Panc1 (cell line): ENCODE data around the gene BMP7.

ENCODE experiments used
- SIN3A ChIP-seq: IDR thresholded peaks from 2 replicates; pipeline ENCODE4 v1.6.1; 2012; ENCODE audit warnings: low read depth, mild to moderate bottlenecking, low read length, moderate library complexity, borderline replicate concordance; ENCODE audit not compliant: insufficient read depth
- TF ChIP-seq, protein P1 (sequence below): fragments of 450-650 bp; IDR thresholded peaks from 2 replicates; pipeline ENCODE4 v1.5.1; 2017; ENCODE audit warnings: mild to moderate bottlenecking

GRCh38 chr20:57173041-57173440 is 93.4 kb downstream of the BMP7 start:
- TF ChIP-seq, protein P1, sequence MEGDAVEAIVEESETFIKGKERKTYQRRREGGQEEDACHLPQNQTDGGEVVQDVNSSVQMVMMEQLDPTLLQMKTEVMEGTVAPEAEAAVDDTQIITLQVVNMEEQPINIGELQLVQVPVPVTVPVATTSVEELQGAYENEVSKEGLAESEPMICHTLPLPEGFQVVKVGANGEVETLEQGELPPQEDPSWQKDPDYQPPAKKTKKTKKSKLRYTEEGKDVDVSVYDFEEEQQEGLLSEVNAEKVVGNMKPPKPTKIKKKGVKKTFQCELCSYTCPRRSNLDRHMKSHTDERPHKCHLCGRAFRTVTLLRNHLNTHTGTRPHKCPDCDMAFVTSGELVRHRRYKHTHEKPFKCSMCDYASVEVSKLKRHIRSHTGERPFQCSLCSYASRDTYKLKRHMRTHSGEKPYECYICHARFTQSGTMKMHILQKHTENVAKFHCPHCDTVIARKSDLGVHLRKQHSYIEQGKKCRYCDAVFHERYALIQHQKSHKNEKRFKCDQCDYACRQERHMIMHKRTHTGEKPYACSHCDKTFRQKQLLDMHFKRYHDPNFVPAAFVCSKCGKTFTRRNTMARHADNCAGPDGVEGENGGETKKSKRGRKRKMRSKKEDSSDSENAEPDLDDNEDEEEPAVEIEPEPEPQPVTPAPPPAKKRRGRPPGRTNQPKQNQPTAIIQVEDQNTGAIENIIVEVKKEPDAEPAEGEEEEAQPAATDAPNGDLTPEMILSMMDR = no peak
- no peak for TF ChIP-seq SIN3A
